Natural killer cell treated with Interleukin-12 subunit alpha and Interleukin-12 subunit beta and Interleukin-15 and Interleukin-18, amount 100 ng/mL, for 72 hours (primary cell): Measurements from ENCODE around the gene FOXN3. TPM values are rescaled to one million over a fixed set of nuclear protein-coding genes. Genes with fewer than 3 reads are reported as not detected.
"Not testable (repeated sequence)": the region's sequence is repeated elsewhere in the genome, so short reads cannot be mapped to it uniquely, and the experiment has no call there.

Experiments
- ATAC-seq, 2 donors: fragments of 150-1000 bp; cut with Tn5 transposase in 1 of 2; sonication (Bioruptor Pico), chemical (Tn5 transposase) in 1 of 2; 2 replicates each; pipeline ENCODE4 v1.10.0; 2021
- DNase-seq: peaks from one replicate; pipeline ENCODE4 v3.0.0; 2022; ENCODE audit warnings: low spot score
- H3K27ac Mint-ChIP-seq, 2 donors: 1 replicate in 1 of 2; 2 replicates in 1 of 2; pipeline ENCODE4 v1.8.0; 2022; ENCODE audit warnings: mixed read lengths in 2 of 2, mild to moderate bottlenecking in 1 of 2, moderate library complexity in 1 of 2
- H3K27me3 Mint-ChIP-seq, 2 donors: 1 replicate in 1 of 2; 2 replicates in 1 of 2; pipeline ENCODE4 v1.8.0; 2022; ENCODE audit warnings: mixed read lengths in 2 of 2
- H3K36me3 Mint-ChIP-seq: one replicate; pipeline ENCODE4 v1.8.0; 2022; ENCODE audit warnings: mixed read lengths
- H3K4me1 Mint-ChIP-seq, 2 donors: 1 replicate in 1 of 2; 2 replicates in 1 of 2; pipeline ENCODE4 v1.8.0; 2022; ENCODE audit warnings: low read depth in 2 of 2, mixed read lengths in 2 of 2, mild to moderate bottlenecking in 1 of 2
- H3K4me3 Mint-ChIP-seq: one replicate; pipeline ENCODE4 v1.8.0; 2022; ENCODE audit warnings: mixed read lengths
- H3K9me3 Mint-ChIP-seq: 2 replicates; pipeline ENCODE4 v1.8.0; 2022; ENCODE audit warnings: mixed read lengths
- total RNA-seq, 2 donors: library from RNA; stranded (reverse); gene quantifications; one replicate each; pipeline ENCODE4 v1.2.3, GENCODE V29; 2022

The FOXN3 gene
- total RNA-seq, 2 donors from 2014 or later: 127 to 133 TPM

DNA sequence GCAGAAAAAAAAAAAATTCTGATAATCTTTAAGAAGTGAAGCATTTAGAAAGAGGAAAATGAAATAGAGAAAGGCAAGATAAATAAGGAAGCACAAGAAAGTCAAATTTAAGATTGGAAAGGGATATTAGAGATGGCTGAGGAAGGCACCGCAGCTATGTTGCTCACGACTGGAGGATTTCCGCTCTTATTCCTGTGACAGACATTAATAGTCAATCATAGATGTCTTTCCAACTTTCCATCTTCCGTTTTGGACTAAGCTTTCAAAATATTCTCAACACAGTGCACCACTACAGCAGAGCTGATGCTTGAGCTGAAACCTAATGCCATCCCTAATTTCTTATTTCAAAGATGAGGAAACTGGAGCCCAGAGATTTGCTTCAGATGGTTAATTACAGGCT lies 290.6 kb downstream of the FOXN3 start:
- Mint-ChIP-seq H3K27ac (no peak overlapping the region), H3K36me3 (no peaks in the 10 kb centered on the region), H3K4me3 (no peak overlapping the region), H3K4me1 (no peaks in the 10 kb centered on the region), H3K9me3 (no peaks in the 10 kb centered on the region), H3K27me3 (peaks cover 0 to 11% of the 10 kb centered on the region in 2 donors)
- ATAC-seq (no peak), DNase-seq (no peak)

DNA sequence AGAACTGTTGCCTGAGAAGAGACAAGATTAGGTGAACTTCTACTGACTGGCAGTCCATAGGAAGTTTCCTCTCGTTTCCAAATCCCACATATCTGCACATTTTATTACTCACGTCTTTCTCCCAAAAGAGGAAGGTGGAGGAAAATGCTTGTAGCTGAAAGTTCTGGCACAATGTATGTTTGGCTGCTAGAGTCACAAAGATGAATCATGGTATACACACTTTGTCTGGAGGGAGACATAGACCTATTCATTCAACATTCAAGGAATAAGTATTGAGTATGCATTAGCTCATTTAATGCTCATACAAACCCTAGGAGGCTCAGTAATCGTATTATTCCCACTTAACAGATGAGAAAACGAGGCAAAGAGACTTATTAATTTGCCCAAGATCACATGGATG lies 291.8 kb downstream of the FOXN3 start:
- Mint-ChIP-seq H3K27ac (no peak overlapping the region), H3K9me3 (no peaks in the 10 kb centered on the region), H3K4me1 (no peaks in the 10 kb centered on the region), H3K36me3 (no peaks in the 10 kb centered on the region), H3K4me3 (no peak overlapping the region), H3K27me3 (peaks cover 0 to 11% of the 10 kb centered on the region in 2 donors)
- DNase-seq: no peak
- no peak for ATAC-seq

DNA sequence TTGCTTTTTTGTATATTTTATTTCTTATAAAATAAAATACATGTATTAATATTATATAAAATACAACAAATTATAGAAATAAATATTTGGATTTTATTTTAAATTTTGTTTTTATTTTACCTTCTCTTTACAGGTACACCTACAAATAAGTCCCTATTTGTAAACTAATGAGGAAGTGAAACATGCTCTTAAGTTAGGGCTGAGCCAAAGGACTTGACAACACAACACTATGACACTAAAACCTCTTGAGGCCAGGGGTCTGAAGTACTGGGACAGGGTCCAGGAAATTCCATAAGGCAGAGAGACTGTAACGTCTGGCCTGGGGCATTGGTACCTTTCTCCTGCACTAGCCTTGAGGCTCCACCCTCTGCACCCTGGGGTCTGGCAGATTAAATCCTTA lies 293.2 kb downstream of the FOXN3 start:
- Mint-ChIP-seq H3K27me3 (peaks cover 9 to 11% of the 10 kb centered on the region in 2 donors), H3K4me1 (no peaks in the 10 kb centered on the region), H3K9me3 (no peaks in the 10 kb centered on the region), H3K4me3 (no peak overlapping the region), H3K27ac (no peak overlapping the region), H3K36me3 (no peaks in the 10 kb centered on the region)
- ATAC-seq (no peak), DNase-seq (no peak)

DNA sequence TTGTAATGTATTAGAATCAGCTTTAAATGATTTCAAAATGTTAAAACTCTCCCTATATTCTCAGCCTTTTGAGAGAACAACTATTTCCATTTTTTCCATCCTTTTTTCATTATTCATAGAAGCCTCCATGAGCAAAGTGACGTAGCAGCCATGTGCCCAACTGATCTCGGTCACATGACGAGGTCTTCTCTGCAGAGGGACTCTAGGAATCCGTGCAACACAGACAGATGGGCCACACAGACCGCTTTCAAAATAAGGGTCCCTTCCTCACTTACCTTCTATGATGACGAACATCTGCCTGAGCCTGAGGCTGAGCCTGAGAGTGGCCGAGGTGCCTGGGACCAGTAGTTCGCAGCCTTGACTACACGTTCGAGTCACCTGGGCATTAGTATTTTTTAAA lies 293.8 kb downstream of the FOXN3 start:
- no peaks in the 10 kb centered on the region for H3K9me3 Mint-ChIP-seq
- H3K27ac Mint-ChIP-seq: no peak overlapping the region
- ATAC-seq (no peak), DNase-seq (no peak)
- H3K4me3 Mint-ChIP-seq: no peak overlapping the region
- H3K4me1 Mint-ChIP-seq: no peaks in the 10 kb centered on the region
- H3K36me3 Mint-ChIP-seq: peaks cover 4% of the 10 kb centered on the region
- H3K27me3 Mint-ChIP-seq: peaks cover 11 to 13% of the 10 kb centered on the region in 2 donors

DNA sequence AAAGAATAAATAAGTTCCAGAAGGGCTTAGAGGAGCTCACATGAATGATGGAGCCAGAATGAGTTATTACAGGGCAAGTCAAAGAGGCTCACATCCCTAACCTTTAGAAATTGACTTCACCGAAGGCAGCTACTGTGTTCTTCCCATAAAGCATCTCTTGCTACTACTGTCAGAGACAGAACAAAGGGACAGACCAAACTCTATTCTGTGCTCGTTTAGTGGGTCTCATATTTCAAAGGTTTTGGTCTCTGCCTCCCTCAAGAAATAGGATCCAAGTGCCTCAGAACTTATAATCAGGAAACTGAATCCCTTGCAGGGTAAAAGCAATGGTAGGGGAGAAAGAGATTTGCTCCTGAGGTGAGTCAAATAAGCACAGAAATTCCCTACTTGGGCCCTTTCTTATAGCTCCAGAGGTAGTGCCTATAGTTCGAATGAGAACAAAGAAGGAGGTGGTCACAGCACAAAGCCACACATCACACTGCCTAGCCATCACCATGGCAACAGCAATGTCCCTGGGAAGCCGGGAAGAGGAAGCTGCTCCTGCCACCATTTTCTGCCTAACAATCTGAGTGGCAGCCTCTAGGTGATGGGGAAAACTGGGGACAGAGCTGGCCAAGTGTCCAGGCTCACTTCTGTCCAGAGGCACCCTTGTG lies 294.9 kb downstream of the FOXN3 start:
- peaks cover 4% of the 10 kb centered on the region for H3K36me3 Mint-ChIP-seq
- no peak for DNase-seq
- H3K4me3 Mint-ChIP-seq: no peak overlapping the region
- no peak overlapping the region for H3K27ac Mint-ChIP-seq
- H3K4me1 Mint-ChIP-seq: no peaks in the 10 kb centered on the region
- H3K27me3 Mint-ChIP-seq: peaks cover 8 to 13% of the 10 kb centered on the region in 2 donors
- H3K9me3 Mint-ChIP-seq: no peaks in the 10 kb centered on the region
- no peak for ATAC-seq

DNA sequence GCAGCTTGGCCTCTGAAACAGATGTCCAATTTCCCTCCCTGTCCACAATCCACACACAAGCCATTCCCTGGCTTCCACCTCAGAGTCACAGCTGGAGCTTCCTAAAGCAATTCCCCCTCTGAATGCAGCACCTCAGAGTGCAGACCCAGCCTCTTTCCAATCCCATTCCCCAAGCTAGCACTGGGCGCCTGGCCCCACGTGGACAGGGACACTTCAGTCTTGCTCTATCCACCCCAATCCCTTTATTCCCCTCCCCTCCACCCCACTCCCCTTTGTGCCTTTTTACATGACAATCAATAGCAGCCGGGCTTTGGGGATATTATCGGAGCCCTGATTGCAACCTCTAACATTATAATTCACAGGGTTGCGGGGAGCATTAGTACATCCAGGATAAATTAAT lies 300.0 kb downstream of the FOXN3 start:
- H3K27me3 Mint-ChIP-seq: peaks cover 12 to 36% of the 10 kb centered on the region in 2 donors
- no peak for ATAC-seq

DNA sequence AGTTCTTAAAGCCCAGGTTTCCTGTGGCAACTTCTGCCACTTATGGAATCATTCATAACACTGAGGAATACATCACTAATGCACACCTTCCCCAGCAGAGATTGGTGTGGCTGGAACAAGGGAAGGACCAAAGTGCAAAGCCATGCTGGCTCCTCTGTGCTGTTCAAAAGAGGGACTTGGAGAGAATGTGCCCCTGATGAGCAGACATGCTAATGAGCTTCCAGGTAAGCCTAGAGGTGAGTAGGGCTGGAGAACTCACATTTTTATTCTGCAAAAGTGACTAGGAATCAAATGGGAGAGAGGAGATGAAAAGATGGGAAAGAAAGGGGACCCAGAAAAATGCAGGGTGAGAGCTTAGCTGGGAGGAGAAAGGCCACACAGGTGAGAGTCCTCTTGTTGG lies 302.9 kb downstream of the FOXN3 start:
- no peak for ATAC-seq
- Mint-ChIP-seq H3K36me3 (peaks cover 4% of the 10 kb centered on the region), H3K9me3 (no peaks in the 10 kb centered on the region), H3K27me3 (peaks cover 21 to 37% of the 10 kb centered on the region in 2 donors), H3K4me3 (no peak overlapping the region), H3K27ac (no peak overlapping the region), H3K4me1 (no peaks in the 10 kb centered on the region)
- no peak for DNase-seq

More for the DNA sequence above, 300.0 kb downstream of the FOXN3 start:
- Mint-ChIP-seq H3K9me3 (no peaks in the 10 kb centered on the region), H3K4me1 (no peaks in the 10 kb centered on the region), H3K27ac (no peak overlapping the region), H3K4me3 (no peak overlapping the region), H3K36me3 (peaks cover 4% of the 10 kb centered on the region)
- no peak for DNase-seq

DNA sequence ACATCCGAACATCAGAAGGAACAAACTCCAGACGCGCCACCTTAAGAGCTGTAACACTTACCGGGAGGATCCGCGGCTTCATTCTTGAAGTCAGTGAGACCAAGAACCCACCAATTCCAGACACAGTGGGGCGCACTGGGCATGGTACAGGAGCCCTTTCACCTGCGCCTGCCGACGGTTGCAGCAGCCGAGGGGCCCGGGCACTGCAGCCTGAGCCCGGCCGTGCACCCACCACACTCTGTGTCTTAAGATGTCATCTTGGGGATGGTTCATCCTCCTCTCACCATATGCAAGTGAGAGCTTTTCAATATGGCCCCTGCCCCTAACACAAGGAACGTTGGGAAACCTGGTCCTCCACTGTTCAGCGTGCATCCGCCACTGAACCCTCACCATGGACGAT lies 304.3 kb downstream of the FOXN3 start:
- Mint-ChIP-seq H3K36me3 (no peaks in the 10 kb centered on the region), H3K27ac (no peak overlapping the region), H3K9me3 (no peaks in the 10 kb centered on the region), H3K4me1 (no peaks in the 10 kb centered on the region), H3K27me3 (peaks cover 27 to 38% of the 10 kb centered on the region in 2 donors), H3K4me3 (no peak overlapping the region)
- ATAC-seq (no peak), DNase-seq (no peak)

DNA sequence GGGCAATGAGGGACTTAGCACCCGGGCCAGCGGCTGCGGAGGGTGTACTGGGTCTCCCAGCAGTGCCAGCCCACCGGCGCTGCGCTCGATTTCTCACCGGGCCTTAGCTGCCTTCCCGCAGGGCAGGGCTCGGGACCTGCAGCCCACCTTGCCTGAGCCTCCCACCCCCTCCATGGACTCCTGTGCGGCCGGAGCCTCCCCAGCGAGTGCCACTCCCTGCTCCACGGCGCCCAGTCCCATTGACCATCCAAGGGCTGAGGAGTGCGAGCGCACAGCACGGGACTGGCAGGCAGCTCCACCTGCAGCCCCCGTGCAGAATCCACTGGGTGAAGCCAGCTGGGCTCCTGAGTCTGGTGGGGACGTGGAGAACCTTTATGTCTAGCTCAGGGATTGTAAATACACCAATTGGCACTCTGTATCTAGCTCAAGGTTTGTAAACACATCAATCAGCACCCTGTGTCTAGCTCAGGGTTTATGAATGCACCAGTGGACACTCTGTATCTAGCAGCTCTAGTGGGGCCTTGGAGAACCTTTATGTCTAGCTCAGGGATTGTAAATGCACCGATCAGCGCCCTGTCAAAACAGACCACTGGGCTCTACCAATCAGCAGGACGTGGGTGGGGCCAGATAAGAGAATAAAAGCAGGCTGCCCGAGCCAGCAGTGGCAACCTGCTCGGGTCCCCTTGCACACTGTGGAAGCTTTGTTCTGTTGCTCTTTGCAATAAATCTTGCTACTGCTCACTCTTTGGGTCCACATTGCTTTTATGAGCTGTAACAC lies 305.1 kb downstream of the FOXN3 start:
- H3K27ac Mint-ChIP-seq, H3K36me3 Mint-ChIP-seq, ATAC-seq, DNase-seq, H3K9me3 Mint-ChIP-seq, H3K4me1 Mint-ChIP-seq, H3K4me3 Mint-ChIP-seq: not testable (repeated sequence)
- H3K27me3 Mint-ChIP-seq: peaks cover 28 to 38% of the 10 kb centered on the region in 2 donors

DNA sequence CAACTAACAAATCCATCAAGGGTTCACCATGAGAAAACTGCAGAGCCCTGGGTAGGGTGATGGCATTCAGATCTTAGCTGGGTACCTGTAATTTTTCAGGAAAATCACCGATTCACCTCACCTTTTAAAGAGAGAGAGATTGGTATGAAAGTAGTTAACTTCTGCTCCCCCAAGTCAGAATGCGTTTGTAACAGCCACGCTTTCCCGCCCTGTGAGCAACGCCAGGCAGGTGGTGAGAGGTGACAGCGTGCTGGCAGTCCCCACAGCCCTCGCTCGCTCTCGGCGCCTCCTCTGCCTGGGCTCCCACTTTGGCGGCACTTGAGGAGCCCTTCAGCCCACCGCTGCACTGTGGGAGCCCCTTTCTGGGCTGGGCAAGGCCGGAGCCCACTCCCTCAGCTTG lies 305.8 kb downstream of the FOXN3 start:
- not testable (repeated sequence) for H3K4me3 Mint-ChIP-seq, H3K9me3 Mint-ChIP-seq, H3K27ac Mint-ChIP-seq, H3K36me3 Mint-ChIP-seq, ATAC-seq, H3K4me1 Mint-ChIP-seq, DNase-seq
- peaks cover 29 to 35% of the 10 kb centered on the region in 2 donors for H3K27me3 Mint-ChIP-seq

DNA sequence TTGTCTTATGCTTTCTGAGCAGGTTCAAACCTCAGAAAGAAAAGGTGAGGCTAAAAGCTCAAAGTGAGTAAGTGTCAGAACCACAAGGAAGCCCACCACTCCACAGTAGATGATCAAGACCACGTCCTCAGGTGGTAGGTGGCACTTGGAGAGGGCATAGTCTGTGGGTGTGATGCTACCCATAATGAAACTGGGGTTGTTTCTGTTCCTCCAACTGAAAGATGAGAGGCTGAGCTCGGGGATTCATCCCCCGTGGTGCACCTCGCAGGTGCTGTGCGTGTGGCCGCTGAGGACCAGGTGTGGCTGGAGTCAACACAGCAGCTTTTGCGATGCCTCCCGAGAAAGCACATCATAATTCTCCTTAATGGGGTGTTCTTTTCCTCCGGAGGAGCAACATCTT lies 306.9 kb downstream of the FOXN3 start:
- no peaks in the 10 kb centered on the region for H3K9me3 Mint-ChIP-seq
- H3K4me3 Mint-ChIP-seq: no peak overlapping the region
- no peak for ATAC-seq
- DNase-seq: no peak
- H3K27ac Mint-ChIP-seq: no peak overlapping the region
- H3K27me3 Mint-ChIP-seq: peaks cover 31 to 35% of the 10 kb centered on the region in 2 donors
- H3K36me3 Mint-ChIP-seq: no peaks in the 10 kb centered on the region
- no peaks in the 10 kb centered on the region for H3K4me1 Mint-ChIP-seq

DNA sequence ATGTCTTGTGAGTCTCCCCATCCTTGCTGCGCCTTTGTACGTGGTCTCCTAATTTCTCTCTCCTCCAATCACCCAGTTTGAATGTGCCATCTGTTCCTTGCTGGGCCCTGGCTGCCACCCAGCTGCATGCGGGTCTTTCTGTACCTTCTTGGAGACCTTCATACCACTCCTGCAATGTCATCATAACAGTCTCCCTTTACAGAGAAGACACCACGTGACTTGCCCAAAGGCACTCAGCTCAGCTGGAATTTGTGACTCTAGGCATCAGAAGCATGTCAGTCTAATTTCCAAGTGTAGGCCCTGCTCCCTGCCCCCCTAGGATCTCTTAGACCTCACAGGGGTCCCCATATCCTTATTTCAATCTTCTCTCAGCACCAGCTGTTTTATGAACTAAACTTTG lies 308.4 kb downstream of the FOXN3 start:
- H3K9me3 Mint-ChIP-seq: no peaks in the 10 kb centered on the region
- no peak overlapping the region for H3K4me3 Mint-ChIP-seq
- no peak for DNase-seq
- H3K27ac Mint-ChIP-seq: no peak overlapping the region
- no peak for ATAC-seq
- H3K27me3 Mint-ChIP-seq: peaks cover 30 to 31% of the 10 kb centered on the region in 2 donors
- no peaks in the 10 kb centered on the region for H3K36me3 Mint-ChIP-seq
- H3K4me1 Mint-ChIP-seq: no peaks in the 10 kb centered on the region

DNA sequence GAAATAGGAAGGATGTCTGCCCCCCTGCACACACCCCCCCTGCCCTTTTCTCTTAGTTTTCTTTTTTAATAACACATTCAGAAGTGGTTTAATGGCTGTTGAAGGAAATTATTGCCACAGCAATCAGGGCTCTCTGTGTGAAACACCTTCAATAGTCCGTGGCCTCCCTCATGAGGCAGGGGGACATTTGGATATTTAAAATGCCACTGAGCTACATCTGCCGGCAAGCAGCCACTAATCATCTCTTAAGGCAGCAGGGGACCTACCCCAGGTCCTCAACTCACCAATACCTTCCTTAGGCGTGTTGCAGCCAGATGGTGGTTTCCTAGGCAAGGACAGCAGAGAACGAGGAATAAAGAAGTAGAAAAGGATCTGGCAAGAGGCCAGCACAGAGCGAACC lies 309.4 kb downstream of the FOXN3 start:
- ATAC-seq: no peak
- no peak for DNase-seq
- peaks cover 31 to 36% of the 10 kb centered on the region in 2 donors for H3K27me3 Mint-ChIP-seq
- H3K9me3 Mint-ChIP-seq: no peaks in the 10 kb centered on the region
- H3K4me3 Mint-ChIP-seq: no peak overlapping the region
- H3K36me3 Mint-ChIP-seq: no peaks in the 10 kb centered on the region
- no peak overlapping the region for H3K27ac Mint-ChIP-seq
- H3K4me1 Mint-ChIP-seq: no peaks in the 10 kb centered on the region
